ENCODE measurements around the gene ACTN4.

- TF ChIP-seq IRF1 (CRISPR knock-in tag; IDR thresholded peaks at IDR 0.05): no peak
- TF ChIP-seq MAX (CRISPR knock-in tag; IDR thresholded peaks at IDR 0.05): no peak
- no peak for TF ChIP-seq CTCF (IDR thresholded peaks at IDR 0.05)
- TF ChIP-seq ZNF512 (CRISPR knock-in tag; IDR thresholded peaks at IDR 0.05; ENCODE audit: borderline replicate concordance): no peak
- no peak for TF ChIP-seq NR2C2 (CRISPR knock-in tag; IDR thresholded peaks at IDR 0.05)
- no peak for TF ChIP-seq FOXP1 (CRISPR knock-in tag; IDR thresholded peaks at IDR 0.05; ENCODE audit: borderline replicate concordance)
Measured at GRCh38 chr19:38774181-38774950, 126.9 kb downstream of the ACTN4 start.
